GM18867 (cell line): Measurements from ENCODE around the gene VAMP2.
A peak's percentile ranks its signal among the peaks of the same experiment; 100 is the strongest.
"Not testable (repeated sequence)": the region's sequence is repeated elsewhere in the genome, so short reads cannot be mapped to it uniquely, and the experiment has no call there.

Experiments used
- ATAC-seq: cut with Tn5 transposase; IDR thresholded peaks from one replicate; pipeline ENCODE4 v1.9.1; 2021; ENCODE audit warnings: mild to moderate bottlenecking, moderate library complexity; ENCODE audit not compliant: unreplicated experiment

The VAMP2 gene

DNA sequence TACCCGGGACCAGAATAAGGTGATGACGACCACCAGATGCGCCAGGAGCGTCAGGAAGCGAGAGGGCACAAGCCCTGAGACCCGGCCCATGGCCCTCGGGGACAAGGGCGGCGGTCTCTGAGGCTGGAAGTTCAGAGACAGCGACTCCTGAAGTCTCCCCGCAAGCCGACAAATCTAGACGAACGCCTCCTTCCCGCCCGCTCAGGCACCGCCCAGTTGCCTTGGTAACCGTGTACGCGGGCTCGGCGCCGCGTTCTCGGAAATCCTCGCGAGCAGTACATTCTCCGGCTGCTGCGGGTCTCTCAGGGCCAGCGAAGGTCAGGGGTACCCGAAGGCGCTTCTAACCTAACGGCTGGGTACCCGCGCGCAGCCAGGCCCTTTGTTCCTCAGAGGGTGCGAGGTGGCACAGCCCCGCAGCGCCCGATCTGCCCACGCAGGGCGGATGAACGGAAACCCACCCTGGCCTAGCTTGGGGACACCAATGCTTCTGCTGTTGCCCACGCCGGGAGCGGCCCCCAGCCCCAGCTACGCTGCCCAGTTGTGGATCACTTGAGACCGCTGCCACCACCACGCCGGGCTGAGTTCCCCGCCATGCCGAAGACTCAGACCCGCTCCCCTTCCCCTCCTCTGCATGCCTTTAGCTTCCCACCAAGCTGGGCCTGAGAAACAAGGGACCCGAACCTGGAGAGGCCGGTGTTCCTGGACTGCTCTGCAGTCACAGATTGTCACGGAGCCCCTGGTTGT is 13.6 kb upstream of the VAMP2 start, which contains the start of gene TMEM107:
TSS of gene TMEM107 (minus strand) at position 184 of the 744 bp plus-strand sequence. CDS start at position 90, 94 bp downstream.
- peak; percentile 41 for ATAC-seq

DNA sequence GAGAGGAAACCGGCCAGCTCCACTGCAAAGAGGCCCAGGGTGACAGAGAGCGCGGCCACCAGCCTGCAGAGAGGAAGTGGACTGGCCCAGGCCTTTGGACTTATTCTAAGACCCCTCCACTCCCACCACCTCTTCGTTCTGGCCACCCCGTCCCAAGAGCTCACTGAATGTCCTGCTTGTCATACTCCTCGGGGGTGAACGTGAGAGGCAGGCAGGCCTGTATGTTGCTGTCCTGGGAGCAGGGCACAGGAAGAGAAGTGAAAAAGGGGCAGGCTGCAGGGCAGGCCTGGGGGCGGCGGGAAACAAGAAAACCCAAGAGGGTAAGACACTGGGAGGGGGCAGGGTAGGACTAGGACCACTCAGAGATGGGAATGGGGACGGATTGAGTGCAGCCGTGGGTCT is 13.0 kb upstream of the VAMP2 start:
- peak; percentile 10 for ATAC-seq

- no peak for ATAC-seq
These were observed 11.1 kb upstream of the VAMP2 start for GRCh38 chr17:8173871-8174322.

- peak; percentile 69 for ATAC-seq
These were observed 10.5 kb upstream of the VAMP2 start for GRCh38 chr17:8173056-8173870.

- not testable (repeated sequence) for ATAC-seq
These were observed 7.4 kb upstream of the VAMP2 start for GRCh38 chr17:8170186-8170585.

GRCh38 chr17:8167526-8167925 is 4.8 kb upstream of the VAMP2 start:
- no peak for ATAC-seq

- ATAC-seq: no peak
These were observed 4.0 kb upstream of the VAMP2 start for GRCh38 chr17:8166731-8167130.

- ATAC-seq: no peak
These were observed 2.0 kb upstream of the VAMP2 start for GRCh38 chr17:8164815-8165131.

DNA sequence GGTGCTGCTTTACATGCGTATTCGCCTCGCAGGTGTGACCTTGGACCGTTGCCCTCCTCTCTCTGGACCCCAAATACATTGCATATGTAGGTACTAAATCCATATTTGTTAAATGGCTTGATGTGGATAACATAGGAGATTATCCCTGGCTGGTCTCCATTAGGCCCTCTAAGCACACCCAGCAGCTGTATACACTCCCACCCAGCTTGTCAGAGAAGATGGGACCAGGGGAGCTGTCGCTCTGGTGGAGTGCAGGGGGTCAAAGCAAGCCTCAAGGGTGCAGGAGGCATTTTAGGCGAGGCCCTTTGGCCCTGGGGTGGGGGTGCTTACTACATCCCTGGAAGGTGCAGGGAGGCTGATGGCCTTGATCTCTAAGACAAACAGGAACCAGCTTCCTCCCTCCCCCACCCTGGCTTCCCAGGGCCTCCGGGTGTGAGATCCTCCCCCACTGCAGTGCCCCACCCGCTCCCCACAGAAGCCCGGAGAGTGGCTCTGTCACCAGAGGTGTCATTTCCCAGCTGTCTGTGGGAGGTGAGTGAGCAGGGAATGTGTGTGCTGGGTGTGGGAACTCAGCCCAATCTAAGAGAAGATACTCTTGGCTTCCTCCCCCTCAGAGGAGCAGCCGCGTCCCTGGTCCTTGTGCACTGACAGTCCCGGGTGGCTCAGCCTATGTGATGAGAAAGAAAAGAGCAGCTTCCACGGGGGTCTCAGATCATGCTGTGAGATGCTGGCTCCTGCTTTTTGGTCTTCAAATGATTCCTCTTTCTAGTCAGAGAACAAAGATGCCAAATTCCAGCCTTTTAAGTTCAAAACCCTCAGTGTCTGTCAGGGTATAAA is 1.4 kb upstream of the VAMP2 start:
- no peak for ATAC-seq

- ATAC-seq: no peak
These were observed 539 bp upstream of the VAMP2 start for GRCh38 chr17:8162997-8163977.

GRCh38 chr17:8161289-8162232 is 1.2 kb downstream of the VAMP2 start:
- no peak for ATAC-seq

GRCh38 chr17:8160741-8161221 is 2.0 kb downstream of the VAMP2 start:
- no peak for ATAC-seq

- ATAC-seq: no peak
These were observed 2.5 kb downstream of the VAMP2 start for GRCh38 chr17:8160224-8160577.

GRCh38 chr17:8159459-8160223 is 3.1 kb downstream of the VAMP2 start:
- no peak for ATAC-seq

DNA sequence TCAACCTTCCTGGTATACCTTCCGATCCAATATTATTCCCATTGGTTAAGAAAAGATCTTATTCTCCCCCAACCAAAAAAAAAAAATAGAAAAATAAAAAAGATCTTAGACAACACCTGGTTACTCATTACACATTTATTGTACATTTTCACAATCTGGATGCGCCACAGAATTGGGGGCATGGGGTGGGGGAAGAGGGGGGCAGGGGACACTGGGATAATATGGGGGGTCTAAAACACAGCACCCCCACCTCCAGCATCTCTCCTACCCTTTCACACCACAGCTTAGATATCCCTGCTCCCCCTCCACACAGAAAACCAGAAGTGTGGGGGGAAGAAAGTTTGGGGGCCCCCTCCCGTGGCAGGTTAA is 3.7 kb downstream of the VAMP2 start:
- no peak for ATAC-seq

- no peak for ATAC-seq
These were observed 4.3 kb downstream of the VAMP2 start for GRCh38 chr17:8158267-8159031.

DNA sequence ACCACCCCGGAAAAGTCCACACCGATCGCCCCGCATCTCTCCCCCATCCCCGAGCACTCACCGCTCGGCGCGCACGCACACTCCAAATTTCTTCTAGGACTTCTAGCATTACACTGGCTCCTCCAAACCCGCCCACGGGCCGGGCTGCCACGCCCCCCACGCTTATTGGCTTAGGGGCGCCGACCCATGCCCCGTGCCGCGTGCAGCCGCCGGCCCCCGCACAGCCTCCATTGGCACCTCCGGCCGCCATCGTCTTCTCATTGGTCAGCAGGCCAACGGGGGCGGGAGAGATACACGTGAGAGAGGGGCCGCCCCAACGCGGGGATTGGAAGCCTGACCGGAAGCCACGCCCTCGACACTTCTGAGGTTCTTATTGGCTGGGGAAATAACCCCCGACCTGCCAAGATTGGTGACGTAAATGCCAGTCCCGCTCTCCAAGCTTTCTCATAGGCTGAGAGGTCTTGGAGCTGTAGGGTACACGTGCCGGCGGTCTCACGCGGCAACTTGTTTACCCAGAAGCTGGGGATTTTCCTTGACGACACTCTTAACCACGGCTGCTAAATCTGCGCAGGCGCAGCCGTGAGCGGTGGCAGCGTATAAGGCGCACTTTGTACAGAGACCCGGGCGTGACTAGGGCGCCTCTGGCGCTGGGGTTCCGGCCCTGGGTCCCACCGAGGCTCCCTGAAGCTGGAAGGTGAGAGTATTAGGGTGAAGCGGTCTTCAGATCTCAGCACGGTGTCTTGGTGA is 6.3 kb downstream of the VAMP2 start:
- ATAC-seq: peak; percentile 84
